Glomerular visceral epithelial cell (primary cell): ENCODE measurements around the gene RBM33.

Experiments used
- DNase-seq: peaks from one replicate; pipeline ENCODE4 v3.0.0-alpha.2; 2016; ENCODE audit errors: extremely low spot score

The RBM33 gene

GRCh38 chr7:155824227-155824886 is 179.9 kb downstream of the RBM33 start:
- DNase-seq, result no peak

DNA sequence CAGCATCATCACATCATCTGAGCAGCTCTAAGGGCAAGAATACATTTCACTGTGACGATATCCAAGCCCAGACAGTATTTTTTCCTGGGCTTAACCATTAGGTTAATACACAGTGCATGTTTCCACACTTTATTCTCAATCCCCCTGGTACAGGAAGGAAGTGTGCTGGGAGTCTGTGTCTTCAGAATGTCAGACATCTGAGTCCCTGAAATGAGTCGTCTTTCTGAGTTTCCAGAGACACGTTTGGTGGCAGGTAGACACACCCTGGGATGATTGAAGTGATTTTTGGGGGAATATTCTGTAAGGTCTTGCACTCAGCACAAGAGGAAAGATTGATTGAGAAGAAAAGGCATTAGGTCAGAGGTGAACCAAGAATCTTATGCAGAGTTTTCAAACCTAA is 180.9 kb downstream of the RBM33 start:
- no peak for DNase-seq

- peak; percentile 33 for DNase-seq
Observed at GRCh38 chr7:155829796-155830470, 185.5 kb downstream of the RBM33 start.
